ENCODE data around the gene ENAH.

Gene ENAH

DNA sequence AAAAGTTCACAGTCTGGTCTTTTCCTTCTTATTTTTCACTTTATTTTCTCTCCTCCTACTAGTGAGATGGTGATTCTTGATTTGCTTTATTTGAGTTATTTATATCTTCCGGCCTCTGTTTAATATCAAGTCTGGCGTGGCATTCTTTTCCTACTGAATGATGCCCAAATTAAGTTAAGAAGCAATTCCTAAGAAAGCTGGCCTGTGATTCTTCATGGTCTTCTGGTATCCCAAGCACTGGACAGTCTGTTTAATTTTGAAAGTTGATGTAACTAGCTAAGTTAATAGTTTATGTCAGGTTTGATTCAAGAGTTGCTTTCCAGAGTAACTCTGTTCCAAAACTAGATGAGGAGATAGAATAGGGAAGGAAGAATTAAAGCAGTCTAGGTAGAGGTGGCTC is 9.2 kb upstream of the ENAH start:
- Histone ChIP-seq H3K4me1 (ENCODE audit: insufficient read depth, low read length, severe bottlenecking) (no peaks in the 10 kb centered on the region), H3F3A (ENCODE audit: insufficient read depth, low read length) (no peaks in the 10 kb centered on the region), H4K20me1 (ENCODE audit: insufficient read depth, low read length) (no peaks in the 10 kb centered on the region), H3K9me2 (ENCODE audit: low read depth, low read length) (no peaks in the 10 kb centered on the region), H3K4me3 (ENCODE audit: low read depth, low read length, poor library complexity, severe bottlenecking) (no peak overlapping the region), H3K79me2 (ENCODE audit: insufficient read depth, low read length) (no peaks in the 10 kb centered on the region), H3K9ac (ENCODE audit: low read length) (no peak overlapping the region), H2AFZ (ENCODE audit: low read length) (no peak overlapping the region), H3K9me3 (ENCODE audit: low read length) (no peaks in the 10 kb centered on the region), H3K4me2 (ENCODE audit: low read length) (no peak overlapping the region), H3K27me3 (ENCODE audit: insufficient read depth, low read length) (peaks cover 7% of the 10 kb centered on the region; the same call in 1 of the 2 replicates), H3K36me3 (ENCODE audit: insufficient read depth, low read length) (no peaks in the 10 kb centered on the region), H3K27ac (ENCODE audit: low read depth, low read length, poor library complexity, severe bottlenecking) (no peak overlapping the region)
- TF ChIP-seq, protein P1, sequence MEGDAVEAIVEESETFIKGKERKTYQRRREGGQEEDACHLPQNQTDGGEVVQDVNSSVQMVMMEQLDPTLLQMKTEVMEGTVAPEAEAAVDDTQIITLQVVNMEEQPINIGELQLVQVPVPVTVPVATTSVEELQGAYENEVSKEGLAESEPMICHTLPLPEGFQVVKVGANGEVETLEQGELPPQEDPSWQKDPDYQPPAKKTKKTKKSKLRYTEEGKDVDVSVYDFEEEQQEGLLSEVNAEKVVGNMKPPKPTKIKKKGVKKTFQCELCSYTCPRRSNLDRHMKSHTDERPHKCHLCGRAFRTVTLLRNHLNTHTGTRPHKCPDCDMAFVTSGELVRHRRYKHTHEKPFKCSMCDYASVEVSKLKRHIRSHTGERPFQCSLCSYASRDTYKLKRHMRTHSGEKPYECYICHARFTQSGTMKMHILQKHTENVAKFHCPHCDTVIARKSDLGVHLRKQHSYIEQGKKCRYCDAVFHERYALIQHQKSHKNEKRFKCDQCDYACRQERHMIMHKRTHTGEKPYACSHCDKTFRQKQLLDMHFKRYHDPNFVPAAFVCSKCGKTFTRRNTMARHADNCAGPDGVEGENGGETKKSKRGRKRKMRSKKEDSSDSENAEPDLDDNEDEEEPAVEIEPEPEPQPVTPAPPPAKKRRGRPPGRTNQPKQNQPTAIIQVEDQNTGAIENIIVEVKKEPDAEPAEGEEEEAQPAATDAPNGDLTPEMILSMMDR (IDR thresholded peaks at IDR 0.05; ENCODE audit: low read length), result no peak
- TF ChIP-seq EZH2 (IDR thresholded peaks at IDR 0.05; ENCODE audit: borderline replicate concordance, low read length), result no peak

DNA sequence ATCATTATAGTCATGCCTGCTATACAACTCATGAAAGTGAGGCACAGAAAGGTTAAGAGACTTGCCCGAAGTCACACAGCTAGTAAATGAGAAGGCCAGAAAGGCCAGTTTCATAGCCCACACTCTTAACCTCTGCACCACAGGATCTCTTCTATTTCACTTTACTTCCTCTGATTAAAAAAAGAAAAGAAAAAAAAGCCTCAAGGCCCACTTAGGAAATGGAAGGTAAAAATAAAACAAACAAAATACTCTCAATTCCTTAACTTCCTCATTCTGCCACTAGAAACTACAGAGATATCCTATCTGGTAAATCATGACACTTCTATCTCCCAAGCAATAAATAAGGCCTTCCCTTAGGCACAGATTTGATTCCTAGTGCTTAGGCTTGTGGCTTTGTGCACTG is 7.6 kb upstream of the ENAH start:
- Histone ChIP-seq H3K9me2 (ENCODE audit: low read depth, low read length) (no peaks in the 10 kb centered on the region), H3K4me1 (ENCODE audit: insufficient read depth, low read length, severe bottlenecking) (no peaks in the 10 kb centered on the region), H3K27me3 (ENCODE audit: insufficient read depth, low read length) (0 out of 2 replicates have a peak, but pooled peaks cover 7% of the 10 kb centered on the region), H3F3A (ENCODE audit: insufficient read depth, low read length) (no peaks in the 10 kb centered on the region), H3K79me2 (ENCODE audit: insufficient read depth, low read length) (no peaks in the 10 kb centered on the region), H3K27ac (ENCODE audit: low read depth, low read length, poor library complexity, severe bottlenecking) (no peak overlapping the region), H3K4me2 (ENCODE audit: low read length) (no peak overlapping the region), H3K36me3 (ENCODE audit: insufficient read depth, low read length) (no peaks in the 10 kb centered on the region), H3K4me3 (ENCODE audit: low read depth, low read length, poor library complexity, severe bottlenecking) (no peak overlapping the region), H3K9me3 (ENCODE audit: low read length) (no peaks in the 10 kb centered on the region), H2AFZ (ENCODE audit: low read length) (no peak overlapping the region), H4K20me1 (ENCODE audit: insufficient read depth, low read length) (no peaks in the 10 kb centered on the region), H3K9ac (ENCODE audit: low read length) (no peak overlapping the region)
- TF ChIP-seq, protein P1 (IDR thresholded peaks at IDR 0.05; ENCODE audit: low read length), result no peak
- TF ChIP-seq EZH2 (IDR thresholded peaks at IDR 0.05; ENCODE audit: borderline replicate concordance, low read length), result no peak

DNA sequence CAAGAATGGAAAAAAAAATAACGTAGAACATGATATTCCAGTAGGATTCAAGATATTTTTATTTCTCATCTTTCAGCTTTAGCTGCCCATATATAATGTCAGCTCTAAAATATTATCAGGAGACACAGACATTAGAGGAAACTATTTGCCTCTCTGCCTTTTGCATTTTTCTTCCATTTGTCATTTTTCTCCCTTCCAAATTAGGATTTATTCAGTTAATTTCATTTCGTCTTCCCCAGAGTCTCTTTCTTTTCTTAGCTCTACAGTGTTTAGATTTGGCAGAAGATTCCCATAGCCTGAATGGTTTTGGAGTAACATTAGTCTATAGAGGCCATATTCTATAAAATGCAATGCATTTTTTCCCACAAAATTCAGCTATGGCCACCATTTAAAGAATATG is 5.1 kb upstream of the ENAH start:
- no peaks in the 10 kb centered on the region for H3F3A ChIP-seq (ENCODE audit: insufficient read depth, low read length)
- H3K4me2 ChIP-seq (ENCODE audit: low read length), result no peak overlapping the region
- H3K27me3 ChIP-seq (ENCODE audit: insufficient read depth, low read length), result peaks cover 13% of the 10 kb centered on the region; the same call in 1 of the 2 replicates
- TF ChIP-seq EZH2 (IDR thresholded peaks at IDR 0.05; ENCODE audit: borderline replicate concordance, low read length), result no peak
- TF ChIP-seq, protein P1 (IDR thresholded peaks at IDR 0.05; ENCODE audit: low read length), result no peak
- no peak overlapping the region for H3K4me3 ChIP-seq (ENCODE audit: low read depth, low read length, poor library complexity, severe bottlenecking)
- no peak overlapping the region for H3K9ac ChIP-seq (ENCODE audit: low read length)
- H2AFZ ChIP-seq (ENCODE audit: low read length), result no peak overlapping the region
- no peaks in the 10 kb centered on the region for H3K36me3 ChIP-seq (ENCODE audit: insufficient read depth, low read length)
- no peaks in the 10 kb centered on the region for H3K9me2 ChIP-seq (ENCODE audit: low read depth, low read length)
- no peaks in the 10 kb centered on the region for H4K20me1 ChIP-seq (ENCODE audit: insufficient read depth, low read length)
- H3K79me2 ChIP-seq (ENCODE audit: insufficient read depth, low read length), result no peaks in the 10 kb centered on the region
- no peak overlapping the region for H3K27ac ChIP-seq (ENCODE audit: low read depth, low read length, poor library complexity, severe bottlenecking)
- no peaks in the 10 kb centered on the region for H3K9me3 ChIP-seq (ENCODE audit: low read length)
- H3K4me1 ChIP-seq (ENCODE audit: insufficient read depth, low read length, severe bottlenecking), result no peaks in the 10 kb centered on the region
